Choroid plexus epithelial cell (primary cell): ENCODE measurements around the gene STAB2.
A peak's percentile ranks its signal among the peaks of the same experiment; 100 is the strongest.

Experiments used
- DNase-seq: peaks from one replicate; pipeline ENCODE4 v3.0.0-alpha.2; 2010; ENCODE audit warnings: low read depth
- H3K4me3 ChIP-seq: 2 replicates; pipeline ENCODE4 v1.5.1; 2011; ENCODE audit warnings: low read depth, mild to moderate bottlenecking, control low read depth, low read length, moderate library complexity
- TF ChIP-seq, protein P1 (sequence below): conservative IDR thresholded peaks from 2 replicates; pipeline ENCODE4 v1.5.1; 2011; ENCODE audit warnings: low read depth, mild to moderate bottlenecking, control low read depth, inconsistent platforms, low read length, moderate library complexity

Gene STAB2

DNA sequence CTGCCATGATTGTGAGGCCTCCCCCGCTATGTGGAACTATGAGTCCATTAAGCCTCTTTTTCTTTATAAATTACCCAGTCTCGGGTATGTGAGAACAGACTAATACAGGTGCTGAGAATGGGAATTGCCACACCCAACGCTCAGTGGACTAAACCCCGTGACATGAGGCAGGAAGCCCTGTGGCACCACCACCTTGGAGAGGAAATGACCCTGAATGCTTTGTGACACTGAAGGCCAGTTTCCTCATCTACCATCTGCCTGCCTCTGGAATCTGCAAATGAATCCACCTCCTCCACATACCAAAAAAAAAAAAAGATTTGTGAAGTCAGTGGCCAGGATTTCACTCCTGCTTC, 212.4 kb downstream of the STAB2 start:
- TF ChIP-seq, protein P1, sequence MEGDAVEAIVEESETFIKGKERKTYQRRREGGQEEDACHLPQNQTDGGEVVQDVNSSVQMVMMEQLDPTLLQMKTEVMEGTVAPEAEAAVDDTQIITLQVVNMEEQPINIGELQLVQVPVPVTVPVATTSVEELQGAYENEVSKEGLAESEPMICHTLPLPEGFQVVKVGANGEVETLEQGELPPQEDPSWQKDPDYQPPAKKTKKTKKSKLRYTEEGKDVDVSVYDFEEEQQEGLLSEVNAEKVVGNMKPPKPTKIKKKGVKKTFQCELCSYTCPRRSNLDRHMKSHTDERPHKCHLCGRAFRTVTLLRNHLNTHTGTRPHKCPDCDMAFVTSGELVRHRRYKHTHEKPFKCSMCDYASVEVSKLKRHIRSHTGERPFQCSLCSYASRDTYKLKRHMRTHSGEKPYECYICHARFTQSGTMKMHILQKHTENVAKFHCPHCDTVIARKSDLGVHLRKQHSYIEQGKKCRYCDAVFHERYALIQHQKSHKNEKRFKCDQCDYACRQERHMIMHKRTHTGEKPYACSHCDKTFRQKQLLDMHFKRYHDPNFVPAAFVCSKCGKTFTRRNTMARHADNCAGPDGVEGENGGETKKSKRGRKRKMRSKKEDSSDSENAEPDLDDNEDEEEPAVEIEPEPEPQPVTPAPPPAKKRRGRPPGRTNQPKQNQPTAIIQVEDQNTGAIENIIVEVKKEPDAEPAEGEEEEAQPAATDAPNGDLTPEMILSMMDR, result no peak
- no peak overlapping the region for H3K4me3 ChIP-seq
- no peak for DNase-seq

DNA sequence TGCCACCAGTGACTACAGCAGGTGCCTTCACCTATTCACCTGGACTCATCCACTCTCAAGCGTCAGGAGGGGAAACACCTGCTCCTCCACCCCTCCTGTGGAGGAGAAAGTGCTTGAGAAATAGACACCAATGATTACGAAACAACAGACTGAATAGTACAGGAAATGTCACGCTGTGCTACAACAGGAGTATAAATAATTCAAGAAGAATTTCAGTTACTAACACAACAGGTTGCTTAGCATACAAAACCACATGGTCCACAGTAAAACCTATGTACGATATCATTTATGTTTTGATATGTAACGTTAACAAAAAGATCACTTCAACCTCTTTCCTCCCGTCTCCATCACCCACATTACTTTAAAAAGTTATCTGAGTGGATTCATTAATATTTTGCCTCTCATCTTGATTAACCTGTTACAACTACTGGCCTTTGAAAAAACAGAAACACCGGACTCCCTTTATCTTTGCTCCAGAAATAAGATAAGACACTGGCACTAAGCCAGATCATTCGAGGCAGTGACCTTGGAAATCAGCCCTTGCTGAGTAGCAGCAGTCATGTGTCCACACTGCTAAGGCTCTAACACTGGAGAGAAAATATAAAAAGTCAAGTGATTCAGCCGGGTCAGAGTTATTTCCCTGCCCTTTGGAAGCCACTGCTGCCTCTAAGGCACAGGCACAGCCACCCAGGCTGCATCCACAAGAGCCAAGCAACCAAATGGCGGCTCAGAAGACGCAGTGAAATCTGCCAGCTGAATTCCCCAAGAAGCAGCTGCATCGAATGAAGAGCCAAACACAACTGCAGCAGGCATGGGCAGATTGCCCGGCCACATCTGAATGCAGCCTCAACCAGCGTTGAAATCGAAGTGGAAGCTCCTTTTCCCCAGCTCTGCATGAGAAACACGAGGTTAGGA, 213.0 kb downstream of the STAB2 start:
- no peak overlapping the region for H3K4me3 ChIP-seq
- DNase-seq, result peak; percentile 95
- TF ChIP-seq, protein P1, result no peak

DNA sequence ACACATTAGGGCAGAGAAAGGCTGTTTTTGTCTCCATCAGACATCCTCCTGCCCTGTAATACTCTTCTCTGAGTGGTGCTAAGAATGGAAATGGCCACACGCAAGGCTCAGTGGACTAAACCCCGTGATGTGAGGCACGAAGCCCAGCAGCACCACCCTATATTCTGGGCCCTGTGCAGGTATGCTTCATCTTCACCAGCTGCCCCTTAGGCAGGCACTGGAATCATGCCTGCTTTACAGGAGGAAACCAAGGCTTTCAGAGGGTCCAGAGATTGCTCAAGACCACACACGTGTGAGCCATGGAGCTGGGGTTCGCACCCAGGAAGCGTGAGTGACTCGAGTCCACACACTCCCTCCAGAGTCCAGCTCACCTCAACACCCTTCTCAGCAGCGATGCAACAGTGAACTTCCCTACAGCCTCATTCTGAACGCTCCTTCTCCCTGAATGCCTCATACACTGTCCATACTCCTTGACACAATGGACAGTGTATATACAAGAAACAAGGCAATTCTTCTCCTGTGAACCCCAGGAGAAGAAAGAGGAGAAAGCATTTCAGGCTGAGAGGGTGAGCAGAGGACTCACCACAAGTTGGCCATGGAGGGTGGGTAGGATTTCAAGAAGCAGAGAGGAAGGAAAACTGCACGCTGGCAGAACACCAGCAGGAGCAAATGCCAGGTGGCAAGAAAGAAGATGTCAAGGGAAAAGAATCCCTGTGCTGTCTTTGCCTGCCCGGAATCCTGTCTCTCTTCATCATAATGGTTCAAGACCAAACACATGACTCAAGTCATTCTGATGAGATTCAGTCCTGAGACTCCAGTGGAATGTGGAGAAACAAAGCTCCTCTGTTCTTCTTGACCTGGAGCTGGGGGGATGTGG, 214.9 kb downstream of the STAB2 start:
- DNase-seq, result peak; percentile 27
- TF ChIP-seq, protein P1, result no peak
- no peak overlapping the region for H3K4me3 ChIP-seq

DNA sequence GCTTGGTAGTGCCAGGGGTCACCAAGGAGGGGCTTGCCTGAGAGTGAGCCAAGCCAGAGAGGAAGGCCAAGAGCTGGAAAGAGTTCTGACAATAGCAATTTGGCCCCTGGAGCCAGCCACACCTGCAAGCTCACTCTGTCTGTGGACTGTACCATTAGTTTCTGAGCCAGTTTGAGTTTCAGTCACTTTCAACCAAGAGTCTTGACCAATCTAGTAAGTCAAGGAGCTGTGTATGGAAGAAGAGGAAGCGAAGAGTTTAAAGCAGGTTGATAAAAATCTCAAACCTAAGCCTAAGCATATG, 215.5 kb downstream of the STAB2 start:
- no peak overlapping the region for H3K4me3 ChIP-seq
- TF ChIP-seq, protein P1, result no peak
- no peak for DNase-seq

DNA sequence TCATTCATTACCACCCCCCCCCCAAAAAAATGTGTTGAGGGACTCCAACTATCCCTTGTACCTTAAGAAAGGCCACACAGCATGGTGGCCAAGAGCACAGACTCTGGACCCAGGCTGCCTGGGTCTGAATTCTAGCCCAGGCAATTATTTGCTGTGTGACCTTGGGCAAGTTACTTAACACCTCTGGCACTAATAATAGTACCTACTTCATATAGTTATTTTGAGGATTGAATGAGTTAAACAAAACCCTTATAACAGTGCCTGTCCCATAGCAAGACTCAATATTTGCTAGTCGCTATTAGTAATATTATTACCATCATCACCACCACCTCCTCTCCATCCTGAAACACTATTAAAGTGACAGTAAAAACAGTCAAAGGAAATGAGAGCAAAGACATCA, 216.8 kb downstream of the STAB2 start:
- TF ChIP-seq, protein P1, result no peak
- no peak overlapping the region for H3K4me3 ChIP-seq
- no peak for DNase-seq

DNA sequence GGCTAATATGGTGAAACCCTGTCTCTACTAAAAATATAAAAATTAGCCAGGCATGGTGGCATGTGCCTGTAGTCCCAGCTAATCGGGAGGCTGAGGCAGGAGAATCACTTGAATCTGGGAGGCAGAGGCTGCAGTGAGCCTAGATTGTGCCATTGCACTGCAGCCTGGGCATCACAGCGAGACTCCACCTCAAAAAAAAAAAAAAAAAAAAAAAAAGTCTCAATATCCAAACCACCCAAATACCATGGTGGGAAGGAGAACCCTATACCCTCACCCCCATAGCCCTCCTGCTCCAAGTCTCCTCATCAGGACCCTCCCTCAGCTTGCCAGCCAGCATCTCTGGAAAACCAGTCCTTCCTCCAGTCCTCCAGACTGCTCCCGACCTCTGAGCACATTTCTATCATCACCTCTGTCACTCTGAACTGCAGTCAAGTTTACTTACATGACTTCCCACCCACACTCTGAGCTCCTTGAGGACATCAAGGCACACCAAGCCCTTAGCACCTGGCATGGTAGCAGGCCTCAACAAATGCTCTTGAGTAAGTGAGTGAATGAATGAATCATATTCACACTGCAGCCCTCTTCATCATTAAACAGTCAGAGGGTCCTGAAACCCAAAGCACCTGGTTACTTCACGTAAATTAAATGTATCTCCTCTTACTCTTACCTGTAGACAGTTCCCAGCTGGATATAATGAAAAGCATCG, 218.7 kb downstream of the STAB2 start:
- DNase-seq, result no peak
- no peak overlapping the region for H3K4me3 ChIP-seq
- TF ChIP-seq, protein P1, result no peak
